Left ventricle myocardium superior (tissue), 1 donor: ENCODE measurements around the gene DDX31. TPM values are rescaled to one million over a fixed set of nuclear protein-coding genes. Genes with fewer than 3 reads are reported as not detected.

Experiments used
- ATAC-seq: fragments of 200-7000 bp; cut with Tn5 transposase; one replicate; pipeline ENCODE4 v1.9.1; 2020; ENCODE audit warnings: mild to moderate bottlenecking, moderate library complexity
- DNase-seq: peaks from one replicate; pipeline ENCODE4 v3.0.0-alpha.2; 2020
- intact Hi-C: fragments of 100-400 bp; cut with micrococcal nuclease; formaldehyde crosslinking; loops from one replicate; pipeline ENCODE4 v1.11.0; 2022
- total RNA-seq: library from RNA; stranded (reverse); fragmentation: NEBNext Ultra II Directional; extraction: Animal tissue kit (Norgen Biotek cat#: 25700); gene quantifications from one replicate; pipeline ENCODE4 v1.2.1, GENCODE V29; 2021
- donor health status: DM: no; HTN: yes; CAD: no; lungs with severe emphysema.

DDX31 gene
- total RNA-seq, 1 donor from 2014 or later: 5.8 TPM

- ATAC-seq: no peak
- DNase-seq: no peak
- intact Hi-C loops: no loop called here
Observed at GRCh38 chr9:132645306-132645705, 24.5 kb downstream of the DDX31 start.

- intact Hi-C loops: no loop called here
- DNase-seq (no peak), ATAC-seq (no peak)
Observed at GRCh38 chr9:132644251-132644650, 25.5 kb downstream of the DDX31 start.

GRCh38 chr9:132641216-132641615, 28.6 kb downstream of the DDX31 start:
- intact Hi-C loops: no loop called here
- no peak for ATAC-seq
- DNase-seq: no peak

GRCh38 chr9:132639322-132639721, 30.5 kb downstream of the DDX31 start:
- intact Hi-C loops: no loop called here
- ATAC-seq (no peak), DNase-seq (no peak)

DNA sequence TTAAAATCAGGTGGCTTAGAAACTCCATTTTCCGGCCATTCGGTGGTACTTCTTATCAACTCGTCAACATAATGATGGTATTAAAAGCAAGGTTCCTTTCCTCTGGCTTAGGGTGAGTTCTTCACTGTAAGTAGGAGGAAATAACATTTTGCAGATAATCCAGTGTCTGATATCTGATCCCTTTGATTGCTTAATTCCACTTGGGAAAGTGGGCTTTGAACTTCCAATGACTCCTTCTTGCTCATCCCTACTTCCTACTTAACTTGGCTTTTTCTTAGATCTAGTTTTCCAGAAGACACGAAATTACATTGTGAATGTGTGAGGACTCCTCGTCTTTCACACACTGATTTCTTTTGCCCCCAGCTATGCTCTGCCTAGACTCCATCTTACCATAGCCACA, 31.5 kb downstream of the DDX31 start:
- DNase-seq (no peak), ATAC-seq (no peak)
- intact Hi-C loops: no loop called here

GRCh38 chr9:132637801-132638200, 32.0 kb downstream of the DDX31 start:
- no peak for DNase-seq
- intact Hi-C loops: no loop called here
- no peak for ATAC-seq

GRCh38 chr9:132637351-132637750, 32.4 kb downstream of the DDX31 start:
- intact Hi-C loops: no loop called here
- ATAC-seq (no peak), DNase-seq (no peak)

DNA sequence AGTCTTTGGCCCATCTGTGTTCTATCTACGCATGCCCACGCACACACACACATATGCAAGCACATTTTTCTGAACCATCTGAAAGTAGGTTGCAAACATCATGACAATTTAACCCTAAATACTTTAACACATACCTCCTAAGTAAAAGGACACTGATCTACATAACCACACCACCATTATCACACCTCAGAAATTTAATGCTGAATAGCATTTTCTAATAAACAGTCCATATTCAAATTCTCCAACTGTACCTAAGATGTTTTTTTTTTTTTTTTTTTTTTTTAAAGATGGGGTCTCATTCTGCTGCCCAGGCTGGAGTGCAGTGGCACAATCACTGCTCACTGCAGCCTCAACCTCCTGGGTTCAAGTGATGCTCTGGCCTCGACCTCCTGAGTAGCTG, 35.5 kb downstream of the DDX31 start:
- ATAC-seq (no peak), DNase-seq (no peak)
- intact Hi-C loops: no loop called here

DNA sequence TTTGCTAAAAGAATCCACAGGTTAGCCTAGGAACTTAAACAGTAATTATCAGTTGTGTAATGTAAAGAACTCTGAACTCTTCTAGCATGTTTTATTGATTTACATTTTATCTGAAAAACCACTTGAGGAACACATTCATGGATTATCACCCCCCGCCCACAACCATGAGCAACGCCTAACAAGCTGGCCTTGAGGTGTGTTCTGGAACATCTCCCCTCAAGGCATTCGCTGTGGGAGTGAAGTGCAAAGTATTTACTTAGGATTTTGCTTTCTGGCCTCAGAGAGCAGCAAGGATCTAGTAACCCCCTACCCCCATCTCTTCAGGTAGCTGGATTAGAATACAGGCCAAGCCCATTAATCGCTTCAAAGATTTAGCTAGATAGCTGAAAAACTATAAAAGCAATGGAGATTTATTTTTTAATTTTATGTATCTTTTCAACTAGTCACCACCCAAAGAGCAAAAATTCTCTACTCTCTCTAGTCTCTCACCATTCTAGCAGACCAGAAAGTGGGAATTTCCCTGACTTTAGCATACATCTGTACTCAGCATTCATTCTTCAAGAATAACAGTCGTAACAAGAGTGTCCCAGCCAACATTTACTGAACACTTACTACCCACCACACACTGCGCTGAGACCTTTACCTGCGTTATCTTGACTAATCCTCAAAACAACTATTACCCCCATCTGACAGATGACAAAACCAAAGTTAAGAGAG, 37.2 kb downstream of the DDX31 start:
- no peak for DNase-seq
- ATAC-seq: no peak
- intact Hi-C loops: no loop called here

- DNase-seq (no peak), ATAC-seq (no peak)
- intact Hi-C loops: no loop called here
Observed at GRCh38 chr9:132631685-132632084, 38.1 kb downstream of the DDX31 start.

DNA sequence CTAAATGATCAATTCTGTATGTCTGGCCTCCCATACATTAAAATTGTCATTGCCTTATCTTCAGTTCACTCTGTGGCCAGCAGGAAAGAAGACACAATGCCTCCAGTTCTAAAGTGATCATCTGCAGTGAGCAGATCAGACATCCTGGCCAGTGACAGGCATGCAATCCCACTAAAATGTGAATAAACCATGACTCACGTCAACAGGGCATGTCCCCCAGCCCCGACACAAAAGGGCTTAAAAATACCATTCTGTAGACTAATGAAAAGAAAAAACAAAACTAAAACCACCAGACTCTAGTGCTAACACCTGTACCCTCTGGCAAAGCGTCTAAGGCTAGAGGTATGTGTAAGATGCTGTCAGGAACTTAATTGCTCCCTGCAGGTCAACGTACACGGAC, 38.5 kb downstream of the DDX31 start:
- no peak for DNase-seq
- intact Hi-C loops: no loop called here
- no peak for ATAC-seq

- DNase-seq (no peak), ATAC-seq (no peak)
- intact Hi-C loops: no loop called here
Observed at GRCh38 chr9:132630811-132631210, 39.0 kb downstream of the DDX31 start.

DNA sequence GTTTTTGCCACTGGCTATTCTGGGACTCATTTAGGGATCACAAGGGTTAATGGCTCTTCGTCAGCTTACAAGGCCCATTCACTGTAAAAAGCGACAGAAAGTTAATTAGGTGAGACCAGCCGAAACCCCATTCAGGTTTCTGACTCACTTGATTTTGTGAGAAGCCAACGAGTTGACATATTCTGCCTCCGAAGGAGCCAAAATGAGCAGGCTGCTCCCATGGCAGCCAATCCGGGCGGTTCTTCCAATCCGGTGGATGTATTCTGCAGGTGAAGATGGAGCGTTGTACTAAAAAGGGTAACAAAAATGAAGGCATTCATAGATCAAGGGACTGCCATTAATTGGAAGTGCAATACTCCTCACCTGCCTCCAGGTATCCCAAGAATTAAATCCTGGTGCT, 39.7 kb downstream of the DDX31 start:
- ATAC-seq (no peak), DNase-seq (no peak)
- intact Hi-C loops: no loop called here

DNA sequence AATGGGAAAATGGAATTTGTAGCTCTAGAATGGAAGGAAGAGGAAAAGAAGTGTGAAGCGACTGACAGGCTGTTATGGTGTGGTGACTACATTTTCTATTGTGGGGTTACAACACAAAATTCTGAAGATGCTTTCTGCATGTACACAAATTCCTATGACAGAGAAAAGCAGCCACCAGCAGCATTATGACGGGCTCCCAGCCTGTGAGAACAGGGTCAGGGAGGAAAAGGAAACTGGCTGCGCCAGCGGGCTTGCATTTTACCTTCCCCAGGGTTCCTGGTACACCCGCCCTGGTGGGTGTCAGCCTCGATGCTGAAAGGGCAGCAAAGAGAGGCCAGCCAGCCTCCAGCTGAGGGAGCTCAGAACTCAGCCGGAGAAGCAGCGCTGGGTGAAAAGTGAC, 41.0 kb downstream of the DDX31 start:
- intact Hi-C loops: no loop called here

DNA sequence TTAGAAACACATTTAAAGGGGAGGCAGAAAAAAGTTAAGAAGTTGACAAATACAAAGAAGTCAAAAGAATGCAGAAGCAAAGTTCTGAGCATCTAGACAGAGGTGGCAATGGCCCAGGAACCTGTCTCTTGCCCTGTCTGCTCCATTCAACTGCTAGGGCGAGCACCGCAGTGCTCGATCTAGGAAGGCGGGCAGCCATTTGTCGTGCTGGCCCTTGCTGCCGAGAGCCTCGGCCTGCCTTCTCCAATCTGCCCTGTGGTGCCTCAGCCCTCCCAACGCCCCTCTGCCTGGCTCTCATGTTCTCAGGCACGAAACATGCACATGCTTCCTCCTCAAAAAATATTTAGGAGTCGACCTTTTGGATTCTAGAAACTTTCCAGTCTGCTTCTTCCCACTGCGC, 42.2 kb downstream of the DDX31 start:
- intact Hi-C loops: no loop called here
- DNase-seq (no peak), ATAC-seq (no peak)

More for the DNA sequence above, 41.0 kb downstream of the DDX31 start:
- no peak for ATAC-seq
- DNase-seq: no peak

GRCh38 chr9:132627106-132627505, 42.7 kb downstream of the DDX31 start:
- DNase-seq (no peak), ATAC-seq (no peak)
- intact Hi-C loops: no loop called here

DNA sequence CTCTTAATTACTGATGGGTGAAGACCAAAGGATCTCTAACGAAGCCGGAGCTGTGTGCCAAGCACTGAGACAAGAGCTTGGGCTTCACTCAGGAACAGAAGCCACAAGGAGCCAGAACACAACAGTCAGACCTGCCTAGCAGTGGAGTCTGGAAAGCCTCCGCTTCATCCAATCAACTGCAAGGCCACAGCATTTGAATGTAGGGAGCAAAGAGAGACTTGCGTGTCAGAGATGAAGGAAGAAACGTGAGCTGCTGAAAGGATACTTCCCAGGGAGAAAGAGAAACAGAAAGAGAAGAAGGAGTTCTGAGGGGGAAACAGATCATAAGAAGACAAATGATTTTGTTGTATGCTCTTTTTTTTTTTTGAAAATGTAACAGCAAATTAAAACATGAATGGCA, 43.5 kb downstream of the DDX31 start:
- intact Hi-C loops: no loop called here
- DNase-seq (no peak), ATAC-seq (no peak)

GRCh38 chr9:132622159-132622558, 47.6 kb downstream of the DDX31 start:
- ATAC-seq: no peak
- no peak for DNase-seq
- intact Hi-C loops: no loop called here

DNA sequence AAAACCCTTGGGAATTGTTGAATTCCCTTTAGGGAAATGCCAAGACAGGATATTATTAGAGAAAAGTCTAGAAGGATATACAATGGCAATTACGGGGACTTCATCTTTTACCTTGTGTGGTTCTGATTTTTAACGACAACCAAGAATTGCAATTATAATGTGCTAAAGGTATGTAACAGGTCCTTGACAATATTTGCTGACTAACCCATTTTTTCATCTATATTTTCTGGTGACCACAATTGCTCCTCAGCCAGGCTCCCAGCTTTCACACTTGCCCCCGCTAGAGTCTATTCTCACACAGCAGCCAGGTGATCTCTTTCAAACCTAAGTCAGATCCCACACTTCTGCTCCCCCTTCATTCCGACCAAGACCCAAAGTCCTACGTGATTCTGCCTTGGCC, 53.1 kb downstream of the DDX31 start:
- no peak for ATAC-seq
- intact Hi-C loops: no loop called here
- no peak for DNase-seq

- intact Hi-C loops: no loop called here
- ATAC-seq: no peak
- DNase-seq: no peak
Observed at GRCh38 chr9:132615774-132616173, 54.0 kb downstream of the DDX31 start.

DNA sequence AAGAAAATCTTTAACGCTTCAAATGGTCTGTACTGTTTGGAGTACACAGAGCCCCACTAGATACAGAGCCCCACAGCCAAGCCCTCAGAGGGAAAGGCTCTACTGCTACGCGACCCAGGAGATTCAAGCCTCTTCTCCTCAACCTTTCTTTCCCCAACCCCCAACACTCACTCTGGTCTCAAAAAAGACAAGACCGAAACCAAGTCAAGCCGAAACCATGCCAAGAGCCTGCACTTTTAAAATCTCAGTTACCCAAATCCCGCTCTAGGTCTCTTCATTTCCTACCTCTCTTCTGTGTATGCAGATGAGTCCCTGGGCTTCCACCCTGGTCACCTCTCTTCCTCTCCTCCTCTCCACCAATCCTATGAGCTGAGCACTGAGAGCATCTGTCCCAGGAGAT, 55.5 kb downstream of the DDX31 start:
- intact Hi-C loops: no loop called here
- ATAC-seq: no peak
- no peak for DNase-seq

- intact Hi-C loops: no loop called here
- ATAC-seq: no peak
- DNase-seq: no peak
Observed at GRCh38 chr9:132610661-132611060, 59.1 kb downstream of the DDX31 start.
